ENCODE results near the gene NDUFS6. TPM values are rescaled to one million over a fixed set of nuclear protein-coding genes. Genes with fewer than 3 reads are reported as not detected.
A peak's percentile ranks its signal among the peaks of the same experiment; 100 is the strongest.

The NDUFS6 gene
- 37.8 and 40.3 TPM in 2 replicates for total RNA-seq

DNA sequence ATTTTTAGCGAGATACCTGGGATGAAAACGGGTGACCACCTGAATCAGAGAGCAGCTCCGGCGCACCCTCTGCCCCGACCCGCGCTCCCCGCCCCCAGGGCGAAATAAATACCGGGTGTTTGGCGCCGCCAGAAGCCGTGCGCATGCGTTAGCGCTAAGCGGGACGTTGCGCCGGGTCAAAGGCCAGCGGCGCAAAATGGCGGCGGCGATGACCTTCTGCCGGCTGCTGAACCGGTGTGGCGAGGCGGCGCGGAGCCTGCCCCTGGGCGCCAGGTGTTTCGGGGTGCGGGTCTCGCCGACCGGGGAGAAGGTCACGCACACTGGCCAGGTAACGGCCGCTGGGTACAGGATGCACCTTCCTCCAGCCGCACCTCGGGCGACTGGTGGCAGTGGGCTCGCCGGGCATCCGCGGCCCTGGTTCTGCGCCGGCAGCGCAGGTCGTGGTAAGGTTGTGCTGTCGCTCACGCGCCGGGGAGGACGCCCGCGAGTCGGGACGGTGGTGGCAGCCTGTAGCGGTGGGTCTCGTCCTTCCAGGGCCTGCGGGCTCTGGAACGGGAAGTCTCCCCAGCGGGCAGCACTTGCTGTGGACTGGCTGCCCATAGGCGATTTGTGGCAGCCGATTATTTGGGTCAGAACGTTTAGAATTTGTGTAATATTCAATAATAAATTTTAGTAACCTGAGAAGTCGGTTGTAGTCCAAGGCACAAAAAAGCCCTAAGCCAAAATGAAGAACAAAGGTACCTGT, at the start of gene NDUFS6:
NDUFS6 (plus strand) TSS at position 186 of the 745 bp plus-strand sequence; CDS start at position 197, 11 bp downstream.
- peaks cover 61% of the 10 kb centered on the region for H3K36me3 Mint-ChIP-seq (ENCODE audit: low read depth)
- H3K9me3 Mint-ChIP-seq, result no peaks in the 10 kb centered on the region
- peak within 1 kb of the TSS; percentile 90 for H3K4me3 Mint-ChIP-seq
- H3K4me1 Mint-ChIP-seq, result peaks cover 40% of the 10 kb centered on the region
- peak within 1 kb of the TSS; percentile 93 for H3K27ac Mint-ChIP-seq
- peak; percentile 95 for DNase-seq
- no peaks in the 10 kb centered on the region for H3K27me3 Mint-ChIP-seq
- intact Hi-C loops (cut with micrococcal nuclease), result loop anchor here (1.0 to 5.0 kb wide), 2 partner anchors 8 to 39 kb away; no protein-coding TSS in a partner anchor

DNA sequence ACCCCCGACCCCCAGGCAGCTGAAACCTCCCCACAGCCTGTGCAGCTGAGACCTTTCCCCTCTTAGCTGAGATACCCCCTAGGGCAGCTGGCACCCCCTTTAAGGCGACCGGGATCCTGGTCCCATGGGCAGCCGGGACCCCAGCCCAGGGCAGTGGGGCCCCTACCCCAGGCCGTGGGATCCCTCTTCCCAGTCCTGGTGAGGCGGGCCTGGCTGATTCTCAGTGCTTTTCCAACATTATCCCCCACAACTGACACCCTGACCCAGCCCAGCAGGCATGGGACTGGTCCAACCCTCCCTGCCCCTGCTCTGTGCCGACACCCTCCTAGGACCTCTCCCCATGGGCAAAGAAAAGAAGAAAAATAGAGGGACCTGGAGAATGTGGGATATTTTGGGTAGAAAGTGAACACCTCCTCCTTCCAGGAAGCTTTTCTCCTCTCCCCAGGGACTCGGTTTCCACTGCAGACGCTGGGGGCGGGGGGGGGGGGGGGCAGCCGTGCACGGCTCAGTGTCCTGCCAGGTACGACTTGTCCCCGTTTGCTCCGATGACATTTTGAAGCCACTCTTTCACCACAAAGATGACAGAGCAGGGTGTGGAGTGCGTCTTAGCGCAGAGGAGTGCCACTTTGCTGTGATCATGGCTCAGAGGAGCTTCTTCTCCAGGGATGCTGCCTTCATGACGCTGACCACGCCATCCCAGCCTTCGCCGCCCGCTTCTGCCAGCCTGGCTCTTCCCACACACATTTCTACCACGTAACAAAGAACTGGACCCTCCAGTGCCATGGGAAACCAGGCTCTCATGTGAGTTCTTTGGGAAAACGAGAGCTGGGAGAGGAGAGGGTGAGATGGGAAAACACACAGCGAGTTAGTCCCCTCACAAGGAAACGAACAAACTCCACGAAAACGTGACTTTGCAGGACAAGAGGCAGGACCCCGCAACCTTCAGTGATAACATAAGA, 49.1 kb upstream of the NDUFS6 start:
- Mint-ChIP-seq H3K36me3 (ENCODE audit: low read depth) (no peaks in the 10 kb centered on the region), H3K9me3 (no peaks in the 10 kb centered on the region), H3K27ac (no peak overlapping the region), H3K4me3 (no peak overlapping the region), H3K4me1 (no peaks in the 10 kb centered on the region), H3K27me3 (no peaks in the 10 kb centered on the region)
- intact Hi-C loops (cut with micrococcal nuclease), result no loop called here
- no peak for DNase-seq

DNA sequence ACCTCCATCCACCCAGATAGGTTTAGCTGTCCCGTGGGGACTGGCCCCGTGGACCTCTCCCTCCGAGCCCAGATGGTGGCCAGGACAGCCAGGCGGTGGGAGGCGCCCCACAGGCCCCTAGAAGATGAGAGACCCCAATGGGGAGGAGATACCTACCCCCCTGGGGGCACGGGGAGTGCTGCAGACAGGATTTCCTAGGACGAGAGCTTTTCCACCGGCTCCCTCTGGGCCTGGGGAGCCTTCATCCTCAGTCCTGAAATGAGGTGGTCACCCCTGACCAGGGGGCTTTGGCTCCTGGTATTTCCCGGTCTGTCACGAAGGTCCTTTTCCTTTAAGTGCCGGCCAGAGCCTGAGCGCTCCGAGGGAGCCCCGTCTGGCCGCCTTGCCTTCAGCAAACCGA, 48.3 kb upstream of the NDUFS6 start:
- Mint-ChIP-seq H3K9me3 (no peaks in the 10 kb centered on the region), H3K27me3 (no peaks in the 10 kb centered on the region), H3K27ac (no peak overlapping the region), H3K4me3 (no peak overlapping the region), H3K4me1 (no peaks in the 10 kb centered on the region), H3K36me3 (ENCODE audit: low read depth) (no peaks in the 10 kb centered on the region)
- intact Hi-C loops (cut with micrococcal nuclease), result no loop called here
- DNase-seq, result no peak

DNA sequence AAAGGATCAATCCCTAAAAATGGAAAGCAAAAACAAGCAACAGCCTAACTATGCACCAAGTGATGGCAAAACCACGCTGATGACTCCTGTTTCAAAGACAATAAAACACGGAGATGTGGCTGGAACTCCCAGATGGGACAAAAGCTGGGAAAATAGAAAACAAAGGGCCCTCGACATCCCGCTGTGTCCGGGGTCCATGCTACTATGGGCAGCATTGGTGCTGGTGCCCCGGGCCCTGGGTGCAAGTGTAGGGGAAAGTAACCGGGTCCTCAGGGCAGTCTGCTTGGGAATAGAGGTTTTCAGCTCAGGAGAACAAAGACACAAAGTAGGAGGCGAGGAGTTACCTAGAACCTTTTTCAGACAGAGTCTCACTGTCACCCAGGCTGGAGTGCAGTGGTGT, 47.7 kb upstream of the NDUFS6 start:
- H3K4me3 Mint-ChIP-seq, result no peak overlapping the region
- DNase-seq, result no peak
- peaks cover 4% of the 10 kb centered on the region for H3K9me3 Mint-ChIP-seq
- H3K27ac Mint-ChIP-seq, result no peak overlapping the region
- no peaks in the 10 kb centered on the region for H3K36me3 Mint-ChIP-seq (ENCODE audit: low read depth)
- no peaks in the 10 kb centered on the region for H3K4me1 Mint-ChIP-seq
- intact Hi-C loops (cut with micrococcal nuclease), result no loop called here
- H3K27me3 Mint-ChIP-seq, result peaks cover under 1% of the 10 kb centered on the region

DNA sequence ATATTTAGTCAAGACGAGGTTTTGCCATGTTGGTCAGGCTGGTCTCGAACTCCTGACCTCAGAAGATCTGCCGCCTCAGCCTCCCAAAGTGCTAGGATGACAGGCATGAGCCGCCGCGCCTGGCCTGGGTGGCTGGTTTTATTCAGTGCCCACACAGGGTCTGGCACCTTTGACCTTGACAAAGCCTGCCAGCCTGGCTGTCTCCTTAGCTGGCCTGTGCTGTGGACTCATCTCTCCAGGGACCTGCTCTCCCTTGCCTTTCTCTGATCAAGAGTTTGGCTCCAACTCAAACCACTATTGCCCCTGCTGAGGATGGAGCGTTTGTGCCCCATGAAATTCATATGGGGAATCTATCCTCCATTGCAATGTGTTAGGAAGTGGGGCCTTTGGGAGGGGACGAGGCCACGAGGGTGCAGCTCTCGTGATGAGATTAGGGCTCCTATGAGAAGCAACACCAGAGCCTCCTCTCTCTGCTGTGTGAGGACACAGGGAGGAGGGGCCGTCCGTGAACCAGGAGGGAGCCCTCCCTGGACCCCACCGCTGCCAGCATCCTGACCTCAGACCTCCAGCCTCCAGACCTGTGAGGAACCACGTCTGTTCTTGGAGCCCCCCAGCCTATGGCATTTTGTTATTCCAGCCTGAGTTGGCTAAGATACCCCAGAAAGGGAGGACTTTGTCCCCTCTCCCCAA, 46.5 kb upstream of the NDUFS6 start:
- no peak for DNase-seq
- H3K27me3 Mint-ChIP-seq, result peaks cover 3% of the 10 kb centered on the region
- H3K4me1 Mint-ChIP-seq, result no peaks in the 10 kb centered on the region
- H3K4me3 Mint-ChIP-seq, result no peak overlapping the region
- H3K36me3 Mint-ChIP-seq (ENCODE audit: low read depth), result no peaks in the 10 kb centered on the region
- H3K9me3 Mint-ChIP-seq, result peaks cover 6% of the 10 kb centered on the region
- intact Hi-C loops (cut with micrococcal nuclease), result no loop called here
- H3K27ac Mint-ChIP-seq, result no peak overlapping the region

DNA sequence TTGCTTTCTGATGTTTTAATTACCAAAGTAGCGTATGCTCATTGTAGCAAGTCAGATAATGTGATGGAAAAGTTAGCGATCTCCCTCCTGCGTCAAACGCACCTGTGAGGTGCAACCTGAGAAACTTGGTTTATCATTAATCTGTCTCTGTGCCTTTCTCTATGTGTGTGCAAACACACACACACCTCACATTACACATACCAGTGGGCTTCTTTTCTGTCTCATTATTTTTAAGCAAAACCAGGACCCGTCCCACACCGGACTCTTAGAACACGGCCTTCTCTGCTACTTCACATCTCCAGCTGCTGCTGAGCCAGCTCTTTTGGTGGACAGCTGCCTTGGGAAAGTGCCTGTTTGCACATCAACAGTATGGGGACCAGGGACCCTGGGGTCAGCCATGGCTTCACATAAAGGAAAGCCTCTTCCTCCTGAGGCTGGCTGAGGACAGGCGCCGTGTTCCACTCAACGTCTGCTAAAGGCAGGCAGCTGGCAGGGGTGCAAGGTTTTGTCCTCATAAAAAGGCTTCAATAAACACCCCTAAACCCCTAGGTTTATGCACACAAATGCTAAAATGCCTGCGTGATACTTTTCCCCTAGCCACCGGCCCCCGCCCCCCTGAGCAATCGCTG, 45.8 kb upstream of the NDUFS6 start:
- intact Hi-C loops (cut with micrococcal nuclease), result no loop called here
- no peak for DNase-seq
- peaks cover 6% of the 10 kb centered on the region for H3K9me3 Mint-ChIP-seq

DNA sequence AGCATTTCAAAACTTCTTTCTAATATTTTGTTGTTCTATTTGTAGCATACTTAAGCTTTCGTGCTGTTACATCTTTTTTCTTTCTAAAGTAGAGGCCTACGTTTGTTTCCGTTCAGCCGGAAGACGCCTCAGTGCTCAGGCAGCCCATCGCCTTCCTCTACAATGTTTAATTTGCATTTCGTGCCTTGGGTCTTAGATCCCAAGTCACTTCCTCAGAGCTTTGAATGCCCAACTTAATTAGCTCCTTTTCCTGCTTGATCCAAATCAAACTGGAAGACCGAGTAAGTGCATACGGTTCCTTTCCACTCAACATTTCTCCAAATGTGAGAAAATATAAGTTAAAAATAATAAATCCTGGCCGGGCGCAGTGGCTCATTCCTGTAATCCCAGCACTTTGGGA, 44.7 kb upstream of the NDUFS6 start:
- Mint-ChIP-seq H3K36me3 (ENCODE audit: low read depth) (no peaks in the 10 kb centered on the region), H3K27me3 (peaks cover 3% of the 10 kb centered on the region), H3K27ac (no peak overlapping the region), H3K4me3 (no peak overlapping the region), H3K4me1 (no peaks in the 10 kb centered on the region), H3K9me3 (peaks cover 6% of the 10 kb centered on the region)
- intact Hi-C loops (cut with micrococcal nuclease), result no loop called here
- no peak for DNase-seq

More for the DNA sequence above, 45.8 kb upstream of the NDUFS6 start:
- no peak overlapping the region for H3K4me3 Mint-ChIP-seq
- no peaks in the 10 kb centered on the region for H3K4me1 Mint-ChIP-seq
- no peak overlapping the region for H3K27ac Mint-ChIP-seq
- peaks cover 3% of the 10 kb centered on the region for H3K27me3 Mint-ChIP-seq
- no peaks in the 10 kb centered on the region for H3K36me3 Mint-ChIP-seq (ENCODE audit: low read depth)

DNA sequence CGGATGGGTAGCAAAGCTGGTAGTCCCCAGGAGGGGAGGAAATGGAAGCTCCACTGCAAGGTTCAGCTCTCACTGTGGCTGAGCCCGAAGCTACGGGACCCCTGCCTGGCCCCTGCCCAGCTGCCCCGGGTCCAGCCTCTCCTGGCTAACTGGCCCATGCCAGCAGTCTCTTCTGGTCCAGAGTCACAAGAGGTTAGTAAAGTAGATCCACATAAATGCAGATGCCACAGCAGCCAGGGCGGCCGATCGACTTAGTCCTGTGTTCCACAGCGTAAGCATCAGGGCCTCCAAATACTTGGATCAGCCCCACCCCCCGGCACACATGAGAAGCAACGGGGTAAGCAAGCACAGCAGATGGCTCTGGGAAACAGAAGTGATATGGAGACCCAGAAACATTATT, 43.7 kb upstream of the NDUFS6 start:
- no peak for DNase-seq
- intact Hi-C loops (cut with micrococcal nuclease), result no loop called here
- peaks cover 6% of the 10 kb centered on the region for H3K9me3 Mint-ChIP-seq
- no peaks in the 10 kb centered on the region for H3K36me3 Mint-ChIP-seq (ENCODE audit: low read depth)
- H3K4me3 Mint-ChIP-seq, result no peak overlapping the region
- no peak overlapping the region for H3K27ac Mint-ChIP-seq
- H3K27me3 Mint-ChIP-seq, result peaks cover 5% of the 10 kb centered on the region
- H3K4me1 Mint-ChIP-seq, result no peaks in the 10 kb centered on the region

DNA sequence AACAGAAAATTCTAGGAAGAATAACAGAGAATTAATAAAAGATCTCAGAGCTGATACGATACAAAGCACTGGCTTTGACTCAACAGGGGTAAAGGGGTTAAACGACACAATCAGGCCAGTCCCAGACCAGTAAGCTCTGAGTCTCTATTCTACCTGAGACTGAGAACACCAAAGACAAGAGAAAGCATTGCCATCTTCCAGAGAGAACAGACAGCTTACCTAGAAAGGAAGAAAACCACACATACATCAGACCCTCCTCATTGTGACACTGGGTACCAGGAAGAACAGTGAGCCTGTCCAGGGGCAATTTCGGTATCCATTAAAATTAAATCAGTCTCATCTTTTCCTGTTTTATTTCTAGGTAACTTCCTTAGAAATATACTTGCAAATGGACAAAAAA, 42.6 kb upstream of the NDUFS6 start:
- no peak for DNase-seq
- Mint-ChIP-seq H3K4me1 (no peaks in the 10 kb centered on the region), H3K9me3 (peaks cover 6% of the 10 kb centered on the region), H3K27me3 (peaks cover 5% of the 10 kb centered on the region), H3K4me3 (no peak overlapping the region), H3K27ac (no peak overlapping the region), H3K36me3 (ENCODE audit: low read depth) (no peaks in the 10 kb centered on the region)
- intact Hi-C loops (cut with micrococcal nuclease), result no loop called here

DNA sequence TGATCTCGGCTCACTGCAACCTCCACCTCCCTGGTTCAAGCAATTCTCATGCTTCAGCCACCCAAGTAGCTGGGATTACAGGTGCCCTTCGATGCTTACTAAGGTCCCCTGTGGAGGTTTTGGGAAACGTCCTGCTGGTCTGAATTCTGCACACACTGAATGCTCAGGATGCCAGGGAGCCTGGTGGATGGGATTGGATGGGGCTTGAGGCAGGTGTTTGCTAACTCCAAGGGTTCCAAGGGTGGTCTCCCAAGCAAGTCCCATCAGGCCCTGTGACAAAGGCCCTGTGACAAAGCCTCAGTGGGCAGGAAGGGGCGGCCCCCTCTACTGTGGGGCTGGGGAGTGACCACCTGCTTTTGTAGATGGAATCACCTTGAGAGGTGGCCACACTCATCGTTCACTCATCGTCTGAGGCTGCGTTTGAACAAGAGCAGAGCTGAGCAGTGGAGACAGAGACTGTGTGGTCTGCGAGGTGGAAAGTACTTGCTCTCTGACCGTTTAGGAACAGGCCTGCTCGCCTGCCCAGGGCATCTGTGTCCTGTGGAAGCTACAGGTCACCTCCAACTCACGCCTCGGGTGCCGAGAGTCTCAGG, 41.7 kb upstream of the NDUFS6 start:
- peaks cover 6% of the 10 kb centered on the region for H3K9me3 Mint-ChIP-seq
- peaks cover 5% of the 10 kb centered on the region for H3K27me3 Mint-ChIP-seq
- H3K27ac Mint-ChIP-seq, result no peak overlapping the region
- H3K4me3 Mint-ChIP-seq, result no peak overlapping the region
- no peaks in the 10 kb centered on the region for H3K4me1 Mint-ChIP-seq
- no peak for DNase-seq
- intact Hi-C loops (cut with micrococcal nuclease), result no loop called here
- no peaks in the 10 kb centered on the region for H3K36me3 Mint-ChIP-seq (ENCODE audit: low read depth)

DNA sequence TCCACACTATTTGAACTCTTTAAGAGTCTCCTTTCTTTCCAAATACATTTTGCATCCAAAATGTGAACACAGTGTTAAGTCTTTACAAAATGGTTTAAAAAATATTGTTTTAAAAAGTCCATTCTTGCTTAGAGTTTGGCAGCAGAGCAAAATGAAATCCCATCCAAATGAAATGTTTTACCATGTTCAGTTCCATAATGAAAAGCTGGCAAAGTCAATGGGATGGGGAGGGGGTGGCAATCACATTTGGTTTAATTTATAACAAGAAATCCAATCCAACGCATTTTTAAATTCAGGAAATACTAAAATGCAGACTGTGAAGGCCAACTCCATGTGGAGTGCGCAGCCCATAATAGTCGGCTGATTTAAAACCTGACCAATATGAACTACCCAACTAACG, 41.0 kb upstream of the NDUFS6 start:
- H3K27ac Mint-ChIP-seq, result no peak overlapping the region
- DNase-seq, result no peak
- H3K27me3 Mint-ChIP-seq, result peaks cover 7% of the 10 kb centered on the region
- peaks cover 6% of the 10 kb centered on the region for H3K9me3 Mint-ChIP-seq
- H3K4me3 Mint-ChIP-seq, result no peak overlapping the region
- intact Hi-C loops (cut with micrococcal nuclease), result loop anchor here (5.0 to 10.0 kb wide), 2 partner anchors 42 to 105 kb away; partner anchors contain the start of gene NDUFS6
- H3K36me3 Mint-ChIP-seq (ENCODE audit: low read depth), result no peaks in the 10 kb centered on the region
- no peaks in the 10 kb centered on the region for H3K4me1 Mint-ChIP-seq

DNA sequence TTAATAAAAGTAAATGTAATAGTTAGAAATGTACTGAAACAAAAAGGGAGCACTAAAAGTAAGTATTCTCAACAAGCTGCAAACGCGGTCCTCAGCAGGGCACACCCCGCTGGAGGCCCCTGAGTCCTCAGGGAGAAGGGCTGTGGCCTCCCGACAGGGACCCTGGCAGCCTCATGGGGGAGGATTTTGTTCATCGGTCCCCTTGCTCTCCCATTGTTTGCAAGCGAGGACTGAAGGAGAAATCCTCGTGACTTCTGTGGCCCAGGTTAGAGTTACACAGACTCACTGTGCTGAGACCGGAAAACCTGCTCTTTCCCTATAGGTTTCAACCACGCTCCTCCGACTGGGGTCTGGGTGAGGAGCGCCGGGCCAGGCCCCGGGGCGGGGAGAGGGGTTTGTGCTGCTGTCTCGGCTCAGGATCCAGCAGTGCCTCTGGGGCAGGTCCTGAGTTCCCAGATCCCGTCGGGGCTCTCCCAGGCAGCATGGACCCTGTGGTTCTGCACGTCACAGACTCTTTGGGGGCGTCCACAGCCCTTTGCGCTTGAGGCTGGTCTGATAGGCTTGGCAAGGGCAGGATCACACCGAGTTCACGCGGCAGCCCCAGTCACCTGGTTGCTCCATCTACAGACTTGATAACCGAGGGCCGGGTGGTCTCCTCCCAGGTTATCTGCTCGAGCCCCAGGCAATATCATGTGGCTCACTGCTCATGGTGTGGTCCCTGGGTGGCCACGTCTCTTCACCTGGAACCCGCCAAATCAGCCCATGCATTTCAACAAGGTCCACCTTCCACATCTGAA, 40.4 kb upstream of the NDUFS6 start:
- H3K9me3 Mint-ChIP-seq, result peaks cover 6% of the 10 kb centered on the region
- no peaks in the 10 kb centered on the region for H3K36me3 Mint-ChIP-seq (ENCODE audit: low read depth)
- H3K27me3 Mint-ChIP-seq, result peaks cover 7% of the 10 kb centered on the region
- H3K4me1 Mint-ChIP-seq, result no peaks in the 10 kb centered on the region
- H3K27ac Mint-ChIP-seq, result no peak overlapping the region
- DNase-seq, result no peak
- intact Hi-C loops (cut with micrococcal nuclease), result loop anchor here (5.0 to 10.0 kb wide), 2 partner anchors 41 to 104 kb away; partner anchors contain the start of gene NDUFS6
- no peak overlapping the region for H3K4me3 Mint-ChIP-seq
